HepG2 (cell line): ENCODE results near the gene NAALADL1. TPM values are rescaled to one million over a fixed set of nuclear protein-coding genes. Genes with fewer than 3 reads are reported as not detected.

ENCODE experiments used
- CEBPB ChIP-seq: IDR thresholded peaks from 2 replicates; pipeline ENCODE4 v1.6.1; 2011; ENCODE audit warnings: low read depth, low read length, improper control_type of control experiment, borderline replicate concordance
- CREBL2 ChIP-seq: sonication (generic); formaldehyde crosslinking; IDR thresholded peaks from 2 replicates; pipeline ENCODE4 v1.8.1; 2023; ENCODE audit warnings: missing genetic modification reagents, mild to moderate bottlenecking, borderline replicate concordance
- FOXO4 ChIP-seq: sonication (generic); formaldehyde crosslinking; conservative IDR thresholded peaks from 2 replicates; pipeline ENCODE4 v1.8.1; 2023; ENCODE audit warnings: missing genetic modification reagents
- GMEB1 ChIP-seq: sonication (generic); formaldehyde crosslinking; IDR thresholded peaks from 2 replicates; pipeline ENCODE4 v1.5.1; 2020; ENCODE audit warnings: missing genetic modification reagents, mild to moderate bottlenecking, borderline replicate concordance
- HDAC1 ChIP-seq: sonication (generic); formaldehyde crosslinking; IDR thresholded peaks from 2 replicates; pipeline ENCODE4 v1.5.1; 2020; ENCODE audit warnings: mild to moderate bottlenecking, missing genetic modification reagents
- MAX ChIP-seq: IDR thresholded peaks from 2 replicates; pipeline ENCODE4 v1.6.1; 2012; ENCODE audit warnings: inconsistent platforms
- NCOA1 ChIP-seq: sonication (generic); formaldehyde crosslinking; IDR thresholded peaks from 2 replicates; pipeline ENCODE4 v1.9.0; 2021; ENCODE audit warnings: missing genetic modification reagents
- SALL1 ChIP-seq: sonication (generic); formaldehyde crosslinking; IDR thresholded peaks from 2 replicates; pipeline ENCODE4 v1.8.0; 2022; ENCODE audit warnings: mild to moderate bottlenecking, missing genetic modification reagents
- SIN3A ChIP-seq: IDR thresholded peaks from 2 replicates; pipeline ENCODE4 v1.6.1; 2011; ENCODE audit warnings: low read depth, mild to moderate bottlenecking, control low read depth, low read length, borderline replicate concordance
- THAP7 ChIP-seq: sonication (generic); formaldehyde crosslinking; IDR thresholded peaks from 2 replicates; pipeline ENCODE4 v1.8.1; 2023; ENCODE audit warnings: mild to moderate bottlenecking, missing genetic modification reagents
- ZNF292 ChIP-seq: sonication (generic); formaldehyde crosslinking; IDR thresholded peaks from 2 replicates; pipeline ENCODE4 v1.8.1; 2022; ENCODE audit warnings: mild to moderate bottlenecking, low read depth, missing genetic modification reagents, borderline replicate concordance
- ZNF609 ChIP-seq: sonication (generic); formaldehyde crosslinking; IDR thresholded peaks from 2 replicates; pipeline ENCODE4 v1.4.0; 2020; ENCODE audit warnings: mild to moderate bottlenecking, missing genetic modification reagents, borderline replicate concordance
- ZNF672 ChIP-seq: sonication (generic); formaldehyde crosslinking; IDR thresholded peaks from 2 replicates; pipeline ENCODE4 v1.8.1; 2022; ENCODE audit warnings: missing genetic modification reagents
- ZNF747 ChIP-seq: sonication (generic); formaldehyde crosslinking; IDR thresholded peaks from 2 replicates; pipeline ENCODE4 v1.8.1; 2023; ENCODE audit warnings: missing genetic modification reagents, mild to moderate bottlenecking, borderline replicate concordance
- ZNF816 ChIP-seq: sonication (generic); formaldehyde crosslinking; IDR thresholded peaks from 2 replicates; pipeline ENCODE4 v1.8.0; 2022; ENCODE audit warnings: missing genetic modification reagents, mild to moderate bottlenecking, borderline replicate concordance
- polyA plus RNA-seq, 8 experiments: library from polyadenylated mRNA; depleted of rRNA in 3 of 8; stranded (reverse) in 7 of 8; unstranded in 1 of 8; fragments of >200 nt; fragmentation: Illumina TruSeq in 4 of 8; extraction: Trizol in 4 of 8; gene quantifications; 2 replicates each; pipeline versions ENCODE4 v1.2.1 to v1.2.3, GENCODE V29; 2011 to 2016; ENCODE audit warnings: low read depth in 4 of 8, missing spikeins in 1 of 8, mixed read lengths in 1 of 8; ENCODE audit not compliant: insufficient read depth in 1 of 8
- total RNA-seq, 5 experiments: library from RNA; depleted of rRNA; stranded (reverse); fragments of >200 nt; fragmentation: Illumina TruSeq; extraction: Trizol; gene quantifications; 2 replicates each; pipeline ENCODE4 v1.2.3, GENCODE V29; 2016; ENCODE audit warnings: low read depth in 1 of 5

NAALADL1 gene
- total and polyA plus RNA-seq, 2 of the 13 experiments (the other 11 are each of a cell fraction or from before 2014, with no cell fraction given), result 9.3 to 33.9 TPM

- TF ChIP-seq MAX, result peak; percentile 83
- TF ChIP-seq ZNF609 (CRISPR knock-in tag), result no peak
- TF ChIP-seq FOXO4 (CRISPR knock-in tag), result no peak
- TF ChIP-seq HDAC1 (CRISPR knock-in tag), result peak; percentile 70; the same call in 1 of the 2 replicates
- TF ChIP-seq NCOA1 (CRISPR knock-in tag), result no peak
- 0 out of 2 replicates have a peak, but pooled peaks have one; percentile 23 for TF ChIP-seq ZNF816 (CRISPR knock-in tag)
- TF ChIP-seq CEBPB, result no peak
- no peak for TF ChIP-seq ZNF747 (CRISPR knock-in tag)
- TF ChIP-seq ZNF672, result 0 out of 2 replicates have a peak, but pooled peaks have one; percentile 43
- peak; percentile 88 for TF ChIP-seq GMEB1
- TF ChIP-seq SIN3A, result 0 out of 2 replicates have a peak, but pooled peaks have one; percentile 41
- TF ChIP-seq THAP7 (CRISPR knock-in tag), result 0 out of 2 replicates have a peak, but pooled peaks have one; percentile 67
- TF ChIP-seq SALL1 (CRISPR knock-in tag), result peak; percentile 30; the same call in 1 of the 2 replicates
- TF ChIP-seq ZNF292 (CRISPR knock-in tag), result no peak
- no peak for TF ChIP-seq CREBL2 (CRISPR knock-in tag)
These were observed 17.3 kb downstream of the NAALADL1 start, which contains the start of gene SAC3D1 (continued) for GRCh38 chr11:65040847-65041622.
